ENCODE data around the gene LZTS2.

GRCh38 chr10:101055411-101055810, 55.8 kb downstream of the LZTS2 start:
- TF ChIP-seq EZH2 (IDR thresholded peaks at IDR 0.05) (no peak), POLR2AphosphoS5 (IDR thresholded peaks at IDR 0.05; ENCODE audit: borderline replicate concordance, low read depth, low read length) (no peak)
